Stimulated activated naive B cell treated with anti-CD40 and anti-IgM and Interleukin-4, amounts not matched to agents 10 μg/mL and 1 μg/mL and 100 μg/mL, for 72 hours (primary cell): ENCODE results near the gene ZSCAN5A.
A peak's percentile ranks its signal among the peaks of the same experiment; 100 is the strongest.
"Not testable (repeated sequence)": the region's sequence is repeated elsewhere in the genome, so short reads cannot be mapped to it uniquely, and the experiment has no call there.

Experiments used
- ATAC-seq, 2 donors: fragments of 150-1000 bp; cut with Tn5 transposase; replicated peaks; 2 replicates each; pipeline ENCODE4 v1.10.0; 2021; ENCODE audit warnings: moderate library complexity in 1 of 2
- DNase-seq: peaks from one replicate; pipeline ENCODE4 v3.0.0; 2021
- H3K27ac Mint-ChIP-seq: one replicate; pipeline ENCODE4 v1.8.0; 2022; ENCODE audit warnings: mild to moderate bottlenecking, mixed read lengths
- H3K27me3 Mint-ChIP-seq, 2 donors: one replicate each; pipeline ENCODE4 v1.8.0; 2022; ENCODE audit warnings: mixed read lengths in 2 of 2
- H3K36me3 Mint-ChIP-seq, 2 donors: one replicate each; pipeline ENCODE4 v1.8.0; 2022; ENCODE audit warnings: mixed read lengths in 2 of 2, mild to moderate bottlenecking in 1 of 2
- H3K4me1 Mint-ChIP-seq, 2 donors: one replicate each; pipeline ENCODE4 v1.8.0; 2022; ENCODE audit warnings: mixed read lengths in 2 of 2, mild to moderate bottlenecking in 1 of 2
- H3K4me3 Mint-ChIP-seq, 2 donors: one replicate each; pipeline ENCODE4 v1.8.0; 2022; ENCODE audit warnings: mild to moderate bottlenecking in 2 of 2, mixed read lengths in 2 of 2, moderate library complexity in 1 of 2
- H3K9me3 Mint-ChIP-seq, 2 donors: one replicate each; pipeline ENCODE4 v1.8.0; 2022; ENCODE audit warnings: mixed read lengths in 2 of 2, mild to moderate bottlenecking in 1 of 2

The ZSCAN5A gene

DNA sequence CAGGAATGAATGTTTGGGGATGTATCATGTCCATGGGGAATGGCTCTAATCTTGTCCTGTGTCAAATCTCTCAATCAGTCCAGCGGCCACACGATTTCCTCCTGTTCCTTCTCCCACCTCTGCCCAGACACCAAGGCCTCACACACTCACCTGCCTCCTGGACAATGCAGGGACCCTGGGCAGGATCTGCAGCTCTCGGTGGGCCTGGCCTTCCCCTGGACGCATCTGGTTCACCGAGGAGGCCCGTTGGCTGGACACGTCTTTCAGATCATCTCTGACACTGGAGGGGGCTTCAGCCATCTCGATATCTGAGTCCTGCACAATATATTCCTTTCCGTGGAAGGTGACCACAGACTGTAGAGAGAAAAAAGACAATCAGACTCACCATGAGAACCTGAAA, 91.2 kb downstream of the ZSCAN5A start:
- no peak for DNase-seq
- no peak for ATAC-seq
- peaks cover 25 to 31% of the 10 kb centered on the region in 2 donors for H3K36me3 Mint-ChIP-seq
- no peaks in the 10 kb centered on the region for H3K9me3 Mint-ChIP-seq
- H3K27ac Mint-ChIP-seq = no peak overlapping the region
- peaks cover 0 to 7% of the 10 kb centered on the region in 2 donors for H3K27me3 Mint-ChIP-seq
- no peak overlapping the region for H3K4me3 Mint-ChIP-seq
- no peaks in the 10 kb centered on the region for H3K4me1 Mint-ChIP-seq

DNA sequence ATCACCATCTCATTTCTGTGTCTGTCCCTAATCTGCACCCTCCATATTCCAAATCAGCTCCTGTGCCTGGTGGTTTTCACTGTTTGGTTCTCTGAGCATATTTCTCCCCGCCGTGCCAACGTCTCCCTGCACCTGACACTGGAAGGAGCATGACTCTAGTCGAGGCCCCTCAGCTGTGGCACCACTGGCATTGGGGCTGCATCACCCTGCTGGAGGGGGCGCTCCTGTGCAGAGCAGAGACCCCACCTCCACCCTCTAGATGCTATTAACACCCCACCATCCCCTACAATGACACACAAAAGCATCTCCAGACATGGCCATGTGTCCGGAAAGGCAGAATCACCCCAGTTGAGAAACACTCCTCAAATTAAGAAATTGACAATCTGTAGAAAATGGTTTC, 91.7 kb downstream of the ZSCAN5A start:
- no peak for DNase-seq
- Mint-ChIP-seq H3K27me3 (peaks cover 3 to 13% of the 10 kb centered on the region in 2 donors), H3K4me3 (no peak overlapping the region), H3K9me3 (no peaks in the 10 kb centered on the region), H3K27ac (no peak overlapping the region), H3K36me3 (peaks cover 25 to 31% of the 10 kb centered on the region in 2 donors), H3K4me1 (peaks cover 0 to 2% of the 10 kb centered on the region in 2 donors)
- no peak for ATAC-seq

DNA sequence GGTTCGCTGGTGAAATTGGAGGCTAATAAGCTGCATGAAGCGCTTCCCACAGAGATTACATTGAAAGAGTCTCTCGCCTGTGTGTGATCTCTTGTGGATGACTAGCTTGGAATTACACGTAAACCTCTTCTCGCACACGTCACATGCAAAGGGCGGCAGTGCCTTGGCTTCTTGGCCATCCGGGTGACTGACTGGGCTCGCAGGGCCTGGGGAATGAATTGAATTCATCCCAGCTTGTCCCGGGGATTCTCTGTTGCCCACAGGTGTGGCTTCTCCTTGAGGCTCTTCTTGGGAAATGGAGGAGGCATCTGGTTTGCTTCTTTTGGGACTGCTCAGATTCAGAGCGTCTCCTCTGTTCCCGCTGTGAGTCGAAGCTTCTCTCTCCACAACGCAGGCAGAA, 92.8 kb downstream of the ZSCAN5A start:
- Mint-ChIP-seq H3K4me1 (peaks cover 0 to 4% of the 10 kb centered on the region in 2 donors), H3K27me3 (peaks cover 4 to 24% of the 10 kb centered on the region in 2 donors), H3K4me3 (no peak overlapping the region), H3K9me3 (no peaks in the 10 kb centered on the region), H3K36me3 (peaks cover 25 to 31% of the 10 kb centered on the region in 2 donors), H3K27ac (no peak overlapping the region)
- DNase-seq = no peak
- ATAC-seq = no peak

DNA sequence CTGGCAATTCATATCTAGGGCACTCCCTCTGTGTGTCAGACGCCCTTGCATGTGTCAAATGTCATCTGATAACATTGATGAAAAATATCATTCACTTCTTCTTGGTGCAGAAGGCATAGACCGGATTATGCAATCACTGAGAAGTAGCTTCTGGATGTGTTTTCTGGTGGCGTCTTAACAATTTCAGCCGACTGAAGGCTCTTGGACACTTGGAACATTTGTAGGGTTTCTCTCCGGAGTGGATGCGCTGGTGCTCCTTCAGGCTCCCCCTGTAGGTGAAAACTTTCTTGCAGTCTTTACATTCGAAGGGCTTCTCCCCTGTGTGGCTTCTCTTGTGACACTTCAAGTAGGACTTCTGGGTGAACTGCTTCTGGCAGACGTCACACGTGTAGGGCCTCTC, 93.2 kb downstream of the ZSCAN5A start:
- H3K27me3 Mint-ChIP-seq = peaks cover 4 to 24% of the 10 kb centered on the region in 2 donors

DNA sequence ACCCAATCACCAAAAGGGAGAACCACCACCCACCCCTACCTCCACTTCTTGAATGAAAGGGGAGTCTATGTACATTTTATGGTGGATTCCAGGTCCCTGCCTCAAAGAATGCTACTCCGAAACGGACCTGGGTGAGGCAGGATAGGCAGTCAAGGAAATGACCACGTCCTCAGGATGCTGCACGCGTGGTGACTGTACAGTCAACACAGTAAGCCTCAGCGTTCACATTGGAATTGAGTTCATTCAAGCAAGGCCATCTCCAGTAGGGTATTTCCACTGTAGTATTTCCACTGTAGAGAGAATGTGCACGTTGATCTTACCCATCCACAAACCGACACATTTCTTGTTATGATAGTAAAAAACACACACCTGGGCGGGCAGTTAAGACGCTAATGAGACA, 95.7 kb downstream of the ZSCAN5A start:
- DNase-seq = no peak
- Mint-ChIP-seq H3K27me3 (peaks cover 20 to 45% of the 10 kb centered on the region in 2 donors), H3K4me3 (no peak overlapping the region), H3K9me3 (no peaks in the 10 kb centered on the region), H3K4me1 (peaks cover 0 to 4% of the 10 kb centered on the region in 2 donors), H3K27ac (no peak overlapping the region), H3K36me3 (peaks cover 22 to 31% of the 10 kb centered on the region in 2 donors)
- ATAC-seq = no peak

More for the DNA sequence above, 93.2 kb downstream of the ZSCAN5A start:
- H3K36me3 Mint-ChIP-seq = peaks cover 25 to 31% of the 10 kb centered on the region in 2 donors
- H3K4me1 Mint-ChIP-seq, H3K4me3 Mint-ChIP-seq, DNase-seq, H3K27ac Mint-ChIP-seq, ATAC-seq, H3K9me3 Mint-ChIP-seq: not testable (repeated sequence)

DNA sequence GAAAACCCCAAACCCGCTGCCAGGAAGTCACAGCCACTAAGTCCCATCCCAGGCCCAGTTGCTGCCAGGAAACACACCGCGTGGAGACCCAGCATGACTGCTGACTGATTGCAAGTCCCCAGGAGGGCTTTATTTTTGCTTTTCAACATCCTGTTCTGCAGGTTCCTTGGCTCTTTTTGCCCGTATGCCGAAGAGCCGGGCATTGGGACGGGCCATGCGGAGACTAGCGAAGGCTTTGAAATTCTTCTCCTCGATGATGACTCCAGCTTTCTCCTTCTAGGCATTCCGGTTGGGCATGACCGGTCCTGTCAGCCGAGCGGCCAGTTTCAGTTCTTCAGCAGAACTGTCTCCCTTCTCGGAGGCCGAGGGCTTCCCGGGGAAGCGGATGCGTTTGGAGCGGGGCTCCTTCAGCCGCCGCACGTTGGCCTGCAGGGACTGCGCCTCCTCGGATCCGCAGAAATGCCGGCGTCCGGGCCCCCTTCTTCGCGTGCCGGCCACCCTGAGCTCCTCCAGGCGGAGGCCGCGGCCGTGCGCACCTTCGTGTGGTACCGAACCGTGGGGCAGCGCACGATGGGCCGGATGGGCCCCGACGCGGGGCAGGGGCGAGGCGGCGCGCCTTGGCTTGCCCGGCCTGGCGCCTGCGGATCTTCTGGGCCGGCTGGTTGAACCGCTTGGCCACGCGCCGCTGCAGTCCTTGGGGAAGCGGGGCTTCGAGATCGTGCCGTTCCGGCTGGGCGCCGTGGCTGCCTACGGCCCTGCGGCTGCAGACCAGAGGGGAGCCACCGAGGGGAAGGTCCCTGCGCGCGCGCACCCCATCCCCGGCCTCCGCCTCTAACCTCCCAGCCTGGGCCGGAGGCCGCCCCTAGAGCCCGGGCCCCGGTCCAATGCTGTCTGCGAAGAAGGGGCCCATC, 97.3 kb downstream of the ZSCAN5A start:
- peak overlapping the region; percentile 66 to 73 for H3K4me3 Mint-ChIP-seq
- H3K27me3 Mint-ChIP-seq = peaks cover 25 to 45% of the 10 kb centered on the region in 2 donors
- peaks cover 0 to 4% of the 10 kb centered on the region in 2 donors for H3K4me1 Mint-ChIP-seq
- H3K9me3 Mint-ChIP-seq = no peaks in the 10 kb centered on the region
- peak; percentile 38 for DNase-seq
- peaks cover 9 to 15% of the 10 kb centered on the region in 2 donors for H3K36me3 Mint-ChIP-seq
- ATAC-seq = peak; percentile 90 to 93
- no peak overlapping the region for H3K27ac Mint-ChIP-seq

DNA sequence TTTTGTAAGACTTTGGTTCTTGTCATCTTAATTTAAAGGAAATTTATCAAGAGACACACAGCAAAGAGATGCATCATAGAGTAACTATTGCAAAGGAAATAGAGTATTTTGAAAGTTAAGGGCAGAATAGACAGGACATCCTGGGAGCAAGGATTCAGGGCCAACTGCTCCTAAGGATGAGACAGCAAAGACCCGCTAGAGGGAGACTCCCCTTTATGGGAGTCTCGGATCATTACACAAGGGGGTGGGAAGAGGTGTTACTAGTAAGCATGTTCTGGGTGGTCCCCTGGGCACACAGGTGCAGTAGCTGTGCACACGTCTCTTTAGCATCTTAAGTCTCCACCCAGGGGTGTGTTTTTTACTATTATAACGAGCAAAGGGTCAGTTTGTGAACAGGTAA, 102.9 kb downstream of the ZSCAN5A start:
- peaks cover 27 to 36% of the 10 kb centered on the region in 2 donors for H3K27me3 Mint-ChIP-seq
- no peak overlapping the region for H3K27ac Mint-ChIP-seq
- H3K36me3 Mint-ChIP-seq = no peaks in the 10 kb centered on the region
- ATAC-seq = no peak
- no peaks in the 10 kb centered on the region for H3K9me3 Mint-ChIP-seq
- DNase-seq = no peak
- H3K4me3 Mint-ChIP-seq = no peak overlapping the region
- no peaks in the 10 kb centered on the region for H3K4me1 Mint-ChIP-seq

DNA sequence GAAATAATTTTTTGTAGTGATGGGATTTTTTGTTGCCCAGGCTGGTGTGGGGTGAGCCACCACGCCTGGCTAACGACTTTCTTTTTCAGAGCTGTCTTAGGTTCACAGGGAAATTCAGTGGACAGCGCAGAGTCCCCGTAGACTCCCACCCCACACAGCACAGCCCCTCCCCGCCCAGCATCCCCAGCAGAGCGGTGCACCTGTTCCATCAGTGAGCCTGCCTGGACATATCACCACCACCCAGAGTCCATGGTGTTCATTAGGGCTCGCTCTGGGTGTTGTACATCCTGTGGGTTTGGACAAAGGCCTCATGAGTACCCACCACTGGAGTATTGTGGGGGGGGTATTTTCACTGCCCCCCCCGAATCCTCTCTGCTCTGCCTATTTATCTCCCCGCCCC, 104.6 kb downstream of the ZSCAN5A start:
- H3K27me3 Mint-ChIP-seq = peaks cover 29 to 30% of the 10 kb centered on the region in 2 donors
- not testable (repeated sequence) for H3K4me1 Mint-ChIP-seq, ATAC-seq, H3K36me3 Mint-ChIP-seq, H3K4me3 Mint-ChIP-seq, DNase-seq, H3K27ac Mint-ChIP-seq, H3K9me3 Mint-ChIP-seq

DNA sequence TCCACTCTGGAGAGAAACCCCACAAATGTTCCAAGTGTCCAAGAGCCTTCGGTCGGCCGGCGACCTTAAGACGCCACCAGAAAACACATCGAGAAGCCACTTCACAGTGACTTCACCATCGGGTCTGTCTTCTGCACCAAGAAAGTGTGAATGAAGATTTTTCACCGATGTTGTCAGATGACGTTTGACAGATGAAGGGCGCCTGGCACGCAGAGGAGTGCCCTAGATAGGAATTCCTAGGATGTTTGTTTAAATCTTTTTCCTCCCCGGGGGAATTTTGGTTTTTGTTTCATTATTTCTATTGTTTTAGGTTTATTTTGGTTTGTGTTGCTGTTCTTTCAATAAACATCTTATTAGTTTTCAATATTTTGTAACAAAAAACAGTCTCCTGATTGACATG, 105.5 kb downstream of the ZSCAN5A start:
- H3K27me3 Mint-ChIP-seq = peaks cover 19 to 21% of the 10 kb centered on the region in 2 donors
- DNase-seq = no peak
- H3K4me3 Mint-ChIP-seq = no peak overlapping the region
- H3K27ac Mint-ChIP-seq = no peak overlapping the region
- no peaks in the 10 kb centered on the region for H3K9me3 Mint-ChIP-seq
- H3K4me1 Mint-ChIP-seq = no peaks in the 10 kb centered on the region
- ATAC-seq = no peak
- no peaks in the 10 kb centered on the region for H3K36me3 Mint-ChIP-seq

DNA sequence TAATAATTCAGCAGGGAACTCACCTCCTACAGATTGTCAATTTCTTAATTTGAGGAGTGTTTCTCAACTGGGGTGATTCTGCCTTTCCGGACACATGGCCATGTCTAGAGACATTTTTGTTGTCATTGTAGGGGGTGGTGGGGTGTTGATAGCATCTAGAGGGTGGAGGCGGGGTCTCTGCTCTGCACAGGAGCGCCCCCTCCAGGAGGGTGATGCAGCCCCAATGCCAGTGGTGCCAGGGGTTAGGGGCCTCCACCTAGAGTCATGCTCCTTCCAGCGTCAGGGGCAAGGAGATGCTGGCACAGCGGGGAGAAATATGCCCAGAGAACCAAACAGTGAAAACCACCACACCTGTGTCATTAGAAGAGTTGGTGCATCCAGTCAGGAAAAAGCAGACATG, 107.1 kb downstream of the ZSCAN5A start:
- not testable (repeated sequence) for H3K9me3 Mint-ChIP-seq, ATAC-seq, DNase-seq, H3K36me3 Mint-ChIP-seq, H3K4me3 Mint-ChIP-seq, H3K27ac Mint-ChIP-seq, H3K4me1 Mint-ChIP-seq
- H3K27me3 Mint-ChIP-seq = peaks cover 15 to 18% of the 10 kb centered on the region in 2 donors

DNA sequence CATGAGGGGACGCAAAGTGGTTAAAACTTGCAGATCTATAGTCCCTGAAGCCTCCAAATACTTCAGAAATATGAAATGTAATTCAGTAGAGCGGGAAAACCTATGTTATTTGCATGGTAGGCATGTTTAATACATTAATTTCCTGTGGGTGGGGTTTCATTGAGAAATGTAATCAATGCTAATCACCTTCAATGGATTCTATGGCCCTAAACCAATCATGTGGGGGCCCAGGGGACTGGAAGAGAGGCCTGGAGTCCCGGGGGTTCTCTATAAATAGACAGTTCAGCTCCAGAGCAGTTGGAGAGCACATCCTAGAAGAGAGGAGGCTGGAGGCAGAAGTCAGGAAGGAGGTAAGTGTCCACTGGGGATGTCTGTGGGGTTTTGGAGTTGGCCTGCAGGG, 112.7 kb downstream of the ZSCAN5A start, which contains the start of gene ZSCAN5C:
ZSCAN5C (plus strand) TSS at position 301 of the 400 bp plus-strand sequence. CDS start 3,641 bp downstream, outside the sequence.
- no peak for DNase-seq
- Mint-ChIP-seq H3K27me3 (peaks cover 1 to 25% of the 10 kb centered on the region in 2 donors), H3K36me3 (no peaks in the 10 kb centered on the region), H3K27ac (no peak within 1 kb of the TSS), H3K4me3 (no peak within 1 kb of the TSS), H3K9me3 (no peaks in the 10 kb centered on the region), H3K4me1 (no peaks in the 10 kb centered on the region)
- no peak for ATAC-seq

DNA sequence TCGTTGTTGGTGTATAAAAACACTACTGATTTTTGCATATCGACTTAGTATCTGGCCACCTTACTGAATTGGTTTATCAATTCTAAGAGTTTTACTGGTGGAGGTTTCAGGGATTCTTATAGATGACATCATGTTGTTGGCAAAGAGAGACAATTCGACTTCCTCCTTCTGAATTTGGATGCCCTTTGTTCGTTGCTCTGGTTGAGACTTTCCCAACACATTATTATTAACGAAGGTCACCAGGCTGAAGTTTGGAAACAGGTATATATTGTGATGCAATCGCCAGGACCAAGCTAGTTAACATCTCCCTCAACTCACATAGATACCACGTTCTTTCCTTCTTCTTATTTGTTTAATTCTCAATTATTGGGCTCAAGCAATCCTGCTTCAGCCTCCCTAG, 115.0 kb downstream of the ZSCAN5A start:
- DNase-seq (no peak), ATAC-seq (no peak)
- Mint-ChIP-seq H3K9me3 (no peaks in the 10 kb centered on the region), H3K27ac (no peak overlapping the region), H3K4me3 (no peak overlapping the region), H3K27me3 (peaks cover 0 to 9% of the 10 kb centered on the region in 2 donors), H3K36me3 (no peaks in the 10 kb centered on the region), H3K4me1 (no peaks in the 10 kb centered on the region)

DNA sequence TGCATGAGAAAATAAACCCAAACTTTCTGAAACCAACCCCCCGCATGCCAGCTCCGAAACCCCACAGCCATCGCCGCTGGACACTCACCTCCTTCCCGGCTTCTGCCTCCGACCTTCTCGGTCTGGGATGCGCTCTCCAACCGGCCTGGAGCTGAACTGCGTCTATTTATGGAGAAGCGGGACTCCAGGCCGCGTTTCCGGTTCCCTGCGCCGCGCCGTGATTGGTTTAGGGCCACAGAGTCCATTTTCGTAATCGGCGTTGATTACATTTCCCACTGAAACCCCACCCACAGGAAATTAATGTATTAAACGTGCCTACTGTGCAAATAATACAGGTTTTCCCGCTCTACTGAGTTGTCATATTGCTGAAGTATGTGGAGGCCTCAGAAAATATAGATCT, 117.0 kb downstream of the ZSCAN5A start, which contains the start of gene ZSCAN5B:
ZSCAN5B (minus strand) TSS at position 138 of the 400 bp plus-strand sequence. CDS start 4,731 bp downstream, outside the sequence.
- not testable (repeated sequence) for H3K4me1 Mint-ChIP-seq, H3K4me3 Mint-ChIP-seq, ATAC-seq, DNase-seq, H3K9me3 Mint-ChIP-seq, H3K27ac Mint-ChIP-seq, H3K36me3 Mint-ChIP-seq, H3K27me3 Mint-ChIP-seq

DNA sequence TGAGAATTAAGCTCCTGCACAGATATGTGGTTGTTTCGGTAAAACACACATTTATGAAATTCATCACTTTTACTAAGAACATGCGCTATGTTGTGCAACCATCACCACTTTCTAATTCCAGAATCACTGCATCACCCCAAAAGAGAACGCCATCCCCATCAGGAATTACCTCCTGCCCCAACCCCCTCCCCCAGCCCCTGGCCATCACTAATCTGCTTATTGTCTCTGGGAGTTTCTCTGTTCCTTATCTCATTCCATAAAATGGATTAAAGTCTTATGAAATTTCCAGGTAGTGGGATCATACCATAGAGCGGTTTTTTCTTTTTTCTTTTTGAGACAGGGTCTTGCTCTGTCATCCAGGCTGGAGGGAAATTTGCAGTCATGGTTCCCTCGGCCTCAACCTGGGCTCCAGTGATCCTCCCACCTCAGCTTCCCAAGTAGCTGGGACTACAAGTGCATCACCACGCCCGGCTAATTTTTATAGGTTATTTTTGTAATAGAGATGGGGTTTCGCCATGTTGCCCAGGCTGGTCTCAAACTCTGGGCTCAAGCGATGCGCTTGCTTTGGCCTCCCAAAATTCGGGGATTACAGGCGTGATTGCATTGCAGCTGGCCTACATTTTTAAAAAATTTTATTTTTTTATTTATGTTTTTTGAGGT, 120.5 kb downstream of the ZSCAN5A start:
- ATAC-seq (no peak), DNase-seq (no peak)
- Mint-ChIP-seq H3K27ac (no peak overlapping the region), H3K27me3 (peaks cover 4 to 15% of the 10 kb centered on the region in 2 donors), H3K4me1 (no peaks in the 10 kb centered on the region), H3K4me3 (no peak overlapping the region), H3K36me3 (no peaks in the 10 kb centered on the region), H3K9me3 (no peaks in the 10 kb centered on the region)
